Mucosa of descending colon (tissue), 3 donors: ENCODE results near the gene STRIP1. TPM values are rescaled to one million over a fixed set of nuclear protein-coding genes. Genes with fewer than 3 reads are reported as not detected.

Experiments used
- ATAC-seq: fragments of 200-7000 bp; cut with Tn5 transposase; one replicate; pipeline ENCODE4 v1.9.1; 2020; ENCODE audit warnings: mild to moderate bottlenecking, moderate library complexity
- DNase-seq, 3 donors: peaks; one replicate each; pipeline ENCODE4 v3.0.0-alpha.2; 2020
- H3K36me3 ChIP-seq: fragments of 200-600 bp; one replicate; pipeline ENCODE4 v1.8.0; 2021; ENCODE audit warnings: low read depth, mild to moderate bottlenecking
- H3K4me1 ChIP-seq: fragments of 200-600 bp; one replicate; pipeline ENCODE4 v1.8.0; 2021; ENCODE audit warnings: low read depth, mild to moderate bottlenecking
- H3K4me3 ChIP-seq: fragments of 200-600 bp; one replicate; pipeline ENCODE4 v1.8.0; 2021; ENCODE audit warnings: mild to moderate bottlenecking
- H3K9me3 ChIP-seq: fragments of 200-600 bp; one replicate; pipeline ENCODE4 v1.8.0; 2021; ENCODE audit warnings: mild to moderate bottlenecking
- CTCF ChIP-seq: fragments of 200-600 bp; IDR thresholded peaks from one replicate; pipeline ENCODE4 v1.8.0; 2022; ENCODE audit warnings: antibody characterized with exemption, mild to moderate bottlenecking
- intact Hi-C, 2 donors: fragments of 100-400 bp; cut with DNase I in 1 of 2; cut with micrococcal nuclease in 1 of 2; formaldehyde crosslinking; loops; one replicate each; pipeline versions ENCODE4 v1.11.0 to v1.11.1; 2022; cut with DNase I, micrococcal nuclease
- total RNA-seq, 3 donors: library from RNA; stranded (reverse); fragmentation: NEBNext Ultra II Directional in 2 of 3; extraction: Animal tissue kit (Norgen Biotek cat#: 25700) in 2 of 3; gene quantifications; one replicate each; pipeline versions ENCODE4 v1.2.1 to v1.2.4, GENCODE V29; 2021 to 2023
- donor health status: DM: no; HTN: no; CAD: no; lungs with moderate emphysema.
- donor health status: DM: no; HTN: no; CAD: no.
- donor health status: DM: no; HTN: yes; CAD: no.

The STRIP1 gene
- total RNA-seq, 3 donors from 2014 or later: 36.6 to 54.8 (median 43.4) TPM

GRCh38 chr1:110008971-110009565 lies 25.4 kb upstream of the STRIP1 start:
- ATAC-seq: no peak
- H3K36me3 ChIP-seq: peaks cover 4% of the 10 kb centered on the region
- intact Hi-C loops: no loop called here
- no peak for DNase-seq
- no peak for TF ChIP-seq CTCF
- no peak overlapping the region for H3K4me3 ChIP-seq
- H3K9me3 ChIP-seq: no peaks in the 10 kb centered on the region
- peaks cover 5% of the 10 kb centered on the region for H3K4me1 ChIP-seq

- TF ChIP-seq CTCF: peak; percentile 46
- Histone ChIP-seq H3K36me3 (peaks cover 11% of the 10 kb centered on the region), H3K4me1 (no peaks in the 10 kb centered on the region), H3K4me3 (no peak overlapping the region), H3K9me3 (no peaks in the 10 kb centered on the region)
- intact Hi-C loops: no loop called here
- DNase-seq: peak in 1 of 3 donors; percentile 76
- peak; percentile 97 for ATAC-seq
Measured at GRCh38 chr1:110011527-110012041, 22.8 kb upstream of the STRIP1 start.

GRCh38 chr1:110012100-110012780 lies 22.2 kb upstream of the STRIP1 start:
- no peaks in the 10 kb centered on the region for H3K9me3 ChIP-seq
- intact Hi-C loops: no loop called here
- H3K4me1 ChIP-seq: no peaks in the 10 kb centered on the region
- ATAC-seq (peak; percentile 47), DNase-seq (no peak)
- no peak for TF ChIP-seq CTCF
- peaks cover 12% of the 10 kb centered on the region for H3K36me3 ChIP-seq
- no peak overlapping the region for H3K4me3 ChIP-seq

- Histone ChIP-seq H3K4me1 (no peaks in the 10 kb centered on the region), H3K9me3 (no peaks in the 10 kb centered on the region), H3K4me3 (no peak overlapping the region), H3K36me3 (peaks cover 21% of the 10 kb centered on the region)
- TF ChIP-seq CTCF: no peak
- ATAC-seq (no peak), DNase-seq (no peak)
- intact Hi-C loops: no loop called here
Measured at GRCh38 chr1:110017792-110018191, 16.6 kb upstream of the STRIP1 start.

GRCh38 chr1:110018396-110018795 lies 16.0 kb upstream of the STRIP1 start:
- Histone ChIP-seq H3K4me1 (no peaks in the 10 kb centered on the region), H3K36me3 (peaks cover 21% of the 10 kb centered on the region)

More at GRCh38 chr1:110018396-110018795, 16.0 kb upstream of the STRIP1 start:
- ATAC-seq (no peak), DNase-seq (no peak)
- Histone ChIP-seq H3K4me3 (no peak overlapping the region), H3K9me3 (no peaks in the 10 kb centered on the region)
- intact Hi-C loops: no loop called here
- no peak for TF ChIP-seq CTCF
